AG04450 (cell line): Measurements from ENCODE around the gene GDF7. TPM values are rescaled to one million over a fixed set of nuclear protein-coding genes. Genes with fewer than 3 reads are reported as not detected.
A peak's percentile ranks its signal among the peaks of the same experiment; 100 is the strongest.

Experiments
- CTCF ChIA-PET: fragments of 300-600, 350-600 bp; formaldehyde crosslinking; extraction: SDS; loops from one replicate; lab custom pipeline; 2022; ENCODE audit warnings: antibody characterized with exemption, inconsistent platforms; lab: Charles Lee
- POLR2A ChIA-PET: fragments of 350-600 bp; formaldehyde crosslinking; extraction: SDS; loops from one replicate; lab custom pipeline; 2021; ENCODE audit warnings: antibody characterized with exemption, inconsistent platforms; lab: Yijun Ruan, JAX
- DNase-seq: peaks from one replicate; pipeline ENCODE4 v3.0.0-alpha.2; 2011; ENCODE audit warnings: low read depth, low spot score
- H3K27ac ChIP-seq: one replicate; pipeline ENCODE4 v1.5.1; 2012; ENCODE audit warnings: low read depth, low read length, control low read depth
- H3K27me3 ChIP-seq: one replicate; pipeline ENCODE4 v1.6.0; 2012; ENCODE audit warnings: low read length; ENCODE audit not compliant: control insufficient read depth, insufficient read depth
- H3K4me3 ChIP-seq: 2 replicates; pipeline ENCODE4 v1.5.1; 2011; ENCODE audit warnings: mild to moderate bottlenecking, low read depth, low read length, control low read depth
- H3K9me3 ChIP-seq: 2 replicates; pipeline ENCODE4 v1.5.1; 2012; ENCODE audit warnings: low read length; ENCODE audit not compliant: control insufficient read depth, insufficient read depth
- polyA plus RNA-seq: library from polyadenylated mRNA; depleted of rRNA; stranded (reverse); fragments of >200 nt; gene quantifications from 2 replicates; pipeline ENCODE4 v1.2.3, GENCODE V29; 2011
- TF ChIP-seq, protein P1 (sequence below): IDR thresholded peaks from 2 replicates; pipeline ENCODE4 v1.5.1; 2011; ENCODE audit warnings: low read depth, low read length, control low read depth, inconsistent platforms

GDF7 gene
- polyA plus RNA-seq, 1 experiment = 0.01 TPM

DNA sequence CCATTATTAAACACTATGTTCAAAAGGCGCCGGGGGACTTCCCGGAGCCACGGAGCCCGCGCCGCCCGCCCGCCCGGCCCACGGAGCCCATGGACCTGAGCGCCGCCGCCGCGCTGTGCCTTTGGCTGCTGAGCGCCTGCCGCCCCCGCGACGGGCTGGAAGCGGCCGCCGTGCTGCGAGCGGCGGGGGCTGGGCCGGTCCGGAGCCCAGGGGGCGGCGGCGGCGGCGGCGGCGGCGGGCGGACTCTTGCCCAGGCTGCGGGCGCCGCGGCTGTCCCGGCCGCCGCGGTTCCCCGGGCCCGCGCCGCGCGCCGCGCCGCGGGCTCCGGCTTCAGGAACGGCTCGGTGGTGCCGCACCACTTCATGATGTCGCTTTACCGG is 197 bp downstream of the GDF7 start:
- Histone ChIP-seq H3K4me3 (peak overlapping the region; percentile 41; the same call in 1 of the 2 replicates), H3K27me3 (peaks cover 93% of the 10 kb centered on the region), H3K9me3 (peaks cover 4% of the 10 kb centered on the region; the same call in 1 of the 2 replicates), H3K27ac (no peak overlapping the region)
- ChIA-PET CTCF (interaction anchor here (2.6 kb wide), 1 partner anchor 16 kb away, joined by 7 read pairs; no protein-coding TSS in a partner anchor), POLR2A (no interaction called here)
- DNase-seq = no peak
- TF ChIP-seq, protein P1, sequence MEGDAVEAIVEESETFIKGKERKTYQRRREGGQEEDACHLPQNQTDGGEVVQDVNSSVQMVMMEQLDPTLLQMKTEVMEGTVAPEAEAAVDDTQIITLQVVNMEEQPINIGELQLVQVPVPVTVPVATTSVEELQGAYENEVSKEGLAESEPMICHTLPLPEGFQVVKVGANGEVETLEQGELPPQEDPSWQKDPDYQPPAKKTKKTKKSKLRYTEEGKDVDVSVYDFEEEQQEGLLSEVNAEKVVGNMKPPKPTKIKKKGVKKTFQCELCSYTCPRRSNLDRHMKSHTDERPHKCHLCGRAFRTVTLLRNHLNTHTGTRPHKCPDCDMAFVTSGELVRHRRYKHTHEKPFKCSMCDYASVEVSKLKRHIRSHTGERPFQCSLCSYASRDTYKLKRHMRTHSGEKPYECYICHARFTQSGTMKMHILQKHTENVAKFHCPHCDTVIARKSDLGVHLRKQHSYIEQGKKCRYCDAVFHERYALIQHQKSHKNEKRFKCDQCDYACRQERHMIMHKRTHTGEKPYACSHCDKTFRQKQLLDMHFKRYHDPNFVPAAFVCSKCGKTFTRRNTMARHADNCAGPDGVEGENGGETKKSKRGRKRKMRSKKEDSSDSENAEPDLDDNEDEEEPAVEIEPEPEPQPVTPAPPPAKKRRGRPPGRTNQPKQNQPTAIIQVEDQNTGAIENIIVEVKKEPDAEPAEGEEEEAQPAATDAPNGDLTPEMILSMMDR = no peak

DNA sequence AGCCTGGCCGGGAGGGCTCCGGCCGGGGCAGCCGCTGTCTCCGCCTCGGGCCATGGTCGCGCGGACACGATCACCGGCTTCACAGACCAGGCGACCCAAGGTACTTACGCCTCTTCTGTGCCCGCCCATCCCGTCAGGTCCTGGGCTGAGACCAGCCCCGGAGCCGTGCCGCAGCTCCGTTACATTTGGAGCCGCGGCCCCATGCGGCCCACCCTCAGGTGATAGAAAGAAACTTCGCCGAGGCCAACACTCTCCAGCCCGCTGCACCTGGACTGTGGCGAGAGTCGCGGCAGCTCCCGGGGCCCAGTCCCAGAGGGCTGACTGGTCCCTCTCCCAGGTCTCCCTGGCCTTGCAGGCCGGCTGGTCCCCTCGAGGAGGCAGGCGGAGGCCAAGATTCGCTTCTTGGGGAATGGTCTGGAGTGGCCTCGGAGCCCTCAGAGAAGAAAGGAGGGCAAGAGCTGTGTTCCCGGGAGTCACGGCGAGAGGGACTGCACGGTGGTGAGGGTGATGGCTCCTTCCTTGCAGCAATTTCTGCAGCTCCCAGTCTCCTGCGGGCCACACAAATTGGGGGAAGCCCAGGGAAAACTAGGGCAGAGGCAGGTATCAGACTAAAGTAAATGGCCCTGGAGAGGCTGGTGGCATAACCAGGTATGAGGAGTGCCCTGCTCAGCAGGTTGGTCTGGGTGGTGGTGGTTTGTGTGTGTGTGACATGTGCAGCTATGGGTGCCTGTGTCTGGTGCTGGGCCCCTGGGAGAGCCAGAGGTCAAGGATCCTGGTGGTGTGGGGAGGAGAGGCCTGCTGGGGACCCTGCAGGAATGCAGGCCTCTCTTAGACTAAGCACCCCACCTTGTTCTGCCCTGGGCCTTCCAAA is 822 bp downstream of the GDF7 start:
- H3K4me3 ChIP-seq = peak overlapping the region; percentile 41; the same call in 1 of the 2 replicates
- no peak overlapping the region for H3K27ac ChIP-seq
- no peak for DNase-seq
- CTCF ChIA-PET = interaction anchor here (2.6 kb wide), 1 partner anchor 16 kb away, joined by 7 read pairs; no protein-coding TSS in a partner anchor
- POLR2A ChIA-PET = no interaction called here
- TF ChIP-seq, protein P1 = no peak
- H3K9me3 ChIP-seq = peaks cover 4% of the 10 kb centered on the region; the same call in 1 of the 2 replicates
- H3K27me3 ChIP-seq = peaks cover 93% of the 10 kb centered on the region

DNA sequence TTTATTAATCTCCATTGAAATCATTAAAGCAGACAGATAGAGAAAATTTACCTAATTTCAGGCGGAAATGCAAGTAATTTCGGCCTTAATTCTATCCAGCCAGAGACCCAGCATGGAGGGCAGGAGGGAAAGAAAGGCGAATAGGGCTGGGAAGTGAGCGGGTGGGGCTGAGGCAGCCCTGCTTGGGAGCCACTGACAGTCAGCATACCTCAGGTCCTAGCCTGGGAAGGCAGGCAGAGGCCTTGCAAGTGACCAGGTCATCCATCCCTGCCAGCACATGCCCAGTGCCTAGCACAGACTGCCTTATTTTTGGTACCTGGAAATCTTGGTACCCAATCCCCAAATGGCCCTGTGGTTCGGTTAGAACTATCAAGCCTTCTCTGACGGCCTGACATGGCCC is 1.5 kb downstream of the GDF7 start:
- H3K27me3 ChIP-seq = peaks cover 89% of the 10 kb centered on the region
- DNase-seq = no peak
- peaks cover 4% of the 10 kb centered on the region; the same call in 1 of the 2 replicates for H3K9me3 ChIP-seq
- H3K4me3 ChIP-seq = no peak overlapping the region
- TF ChIP-seq, protein P1 = no peak
- no peak overlapping the region for H3K27ac ChIP-seq
- ChIA-PET POLR2A (no interaction called here), CTCF (no interaction called here)

DNA sequence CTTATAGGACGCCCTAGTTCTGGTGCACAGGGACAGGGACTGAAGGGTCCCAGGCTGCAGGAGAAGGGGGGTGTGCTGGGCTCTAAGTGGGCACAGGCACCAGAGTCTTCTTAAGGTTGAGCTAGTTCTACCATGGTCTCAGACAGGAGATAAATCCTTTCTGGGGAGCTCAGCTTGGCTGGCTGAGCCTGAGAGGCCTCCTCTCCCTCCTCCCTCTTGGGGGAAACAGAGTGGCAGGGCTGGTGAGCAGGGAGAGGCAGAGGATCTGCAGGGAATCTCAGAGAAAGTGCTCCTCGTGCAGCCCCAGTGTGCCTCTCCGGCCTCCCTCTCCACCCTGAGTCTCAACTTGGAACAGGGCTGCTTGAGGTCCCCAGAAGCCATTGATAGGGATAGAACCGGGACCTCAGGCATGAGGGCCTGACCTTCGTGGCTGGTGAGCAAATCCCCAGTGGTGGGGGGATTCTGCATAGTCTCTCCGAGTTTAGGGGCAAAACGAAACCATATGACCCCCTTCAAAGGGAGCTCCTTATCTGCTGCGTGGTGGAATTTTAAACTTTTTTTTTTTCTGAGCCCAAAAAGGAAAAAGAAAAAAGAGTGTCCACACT is 2.0 kb downstream of the GDF7 start:
- Histone ChIP-seq H3K27me3 (peaks cover 84% of the 10 kb centered on the region), H3K27ac (no peak overlapping the region), H3K4me3 (no peak overlapping the region), H3K9me3 (peaks cover 4% of the 10 kb centered on the region; the same call in 1 of the 2 replicates)
- CTCF ChIA-PET = interaction anchor here (1.0 to 8.1 kb wide), 2 partner anchors 8 to 17 kb away, joined by 4 to 94 read pairs; no protein-coding TSS in a partner anchor
- POLR2A ChIA-PET = no interaction called here
- DNase-seq = no peak
- TF ChIP-seq, protein P1 = no peak
